ENCODE measurements around the gene DNAH14.
A peak's percentile ranks its signal among the peaks of the same experiment; 100 is the strongest.
"Not testable (repeated sequence)": the region's sequence is repeated elsewhere in the genome, so short reads cannot be mapped to it uniquely, and the experiment has no call there.

DNAH14 gene

GRCh38 chr1:225159793-225160192 is 230.3 kb downstream of the DNAH14 start:
- no peak for DNase-seq

- DNase-seq: not testable (repeated sequence)
These were observed 247.9 kb downstream of the DNAH14 start for GRCh38 chr1:225177409-225177808.

DNA sequence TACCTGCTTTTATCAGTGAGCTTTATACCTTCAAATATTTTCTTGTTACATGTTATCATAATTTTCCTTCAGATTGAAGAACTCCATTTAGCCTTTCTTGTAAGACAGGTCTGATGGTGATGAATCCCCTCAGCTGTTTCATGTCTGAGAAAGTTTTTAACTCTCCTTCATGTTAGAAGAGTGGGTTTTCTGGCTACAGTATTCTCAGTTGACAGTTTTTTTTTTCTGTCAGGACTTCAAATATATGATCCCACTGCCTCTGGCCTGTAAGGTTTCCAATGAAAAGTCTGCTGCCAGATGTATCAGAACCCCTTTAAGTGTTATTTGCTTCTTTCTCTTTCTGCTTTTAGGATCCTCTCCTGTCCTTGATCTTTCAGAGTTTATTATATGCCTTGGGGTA is 250.2 kb downstream of the DNAH14 start:
- no peak for DNase-seq

DNA sequence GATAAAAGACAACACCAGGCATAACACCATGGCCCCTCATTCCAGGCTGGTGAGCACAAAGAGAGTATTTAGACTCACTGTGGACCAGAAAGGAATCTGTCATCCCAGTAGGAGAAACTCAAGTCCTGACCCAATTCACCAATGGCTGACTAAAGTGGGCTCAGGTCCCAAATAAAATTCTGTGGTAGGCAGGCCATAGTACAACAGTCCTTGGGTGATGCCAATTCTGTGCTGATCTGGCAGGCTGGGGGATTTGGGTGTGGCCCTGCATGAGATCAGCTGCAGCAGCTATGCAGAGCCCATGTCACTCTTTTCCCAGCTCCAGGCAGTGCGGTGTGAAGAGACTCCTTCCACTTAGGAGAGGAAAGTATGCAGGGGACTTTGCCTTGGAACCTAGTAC is 253.2 kb downstream of the DNAH14 start:
- no peak for DNase-seq

DNA sequence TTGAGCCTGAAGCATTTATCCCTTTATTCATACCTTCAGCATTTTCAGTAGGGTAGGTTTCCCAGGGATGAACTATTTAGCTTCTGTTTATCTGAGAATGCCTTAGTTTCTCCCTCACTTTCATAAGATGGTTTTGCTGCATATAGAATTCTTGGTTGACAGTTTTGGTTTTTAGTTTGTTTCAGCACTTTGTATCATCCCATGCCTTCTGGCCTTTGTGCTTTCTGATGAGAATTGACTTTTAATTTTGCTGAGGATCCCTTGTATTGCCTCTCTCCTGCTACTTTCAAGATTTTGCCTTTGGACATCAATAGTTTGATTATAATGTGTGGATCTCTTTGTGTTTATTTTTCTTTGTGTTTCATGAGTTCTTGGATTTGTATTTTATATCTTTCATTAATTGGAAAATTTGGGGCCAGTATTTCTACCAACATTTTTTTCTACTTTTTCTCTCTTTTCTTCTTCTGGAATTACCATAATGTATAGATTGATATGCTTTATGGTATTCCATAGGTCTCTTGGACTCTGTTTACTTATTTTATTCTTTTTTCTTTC is 261.8 kb downstream of the DNAH14 start:
- no peak for DNase-seq

GRCh38 chr1:225201447-225201846 is 272.0 kb downstream of the DNAH14 start:
- DNase-seq: no peak

GRCh38 chr1:225207791-225208190 is 278.3 kb downstream of the DNAH14 start:
- no peak for DNase-seq

- DNase-seq: no peak
These were observed 279.7 kb downstream of the DNAH14 start for GRCh38 chr1:225209153-225209552.

GRCh38 chr1:225210180-225210579 is 280.7 kb downstream of the DNAH14 start:
- DNase-seq: not testable (repeated sequence)

GRCh38 chr1:225211694-225212442 is 282.4 kb downstream of the DNAH14 start:
- not testable (repeated sequence) for DNase-seq

DNA sequence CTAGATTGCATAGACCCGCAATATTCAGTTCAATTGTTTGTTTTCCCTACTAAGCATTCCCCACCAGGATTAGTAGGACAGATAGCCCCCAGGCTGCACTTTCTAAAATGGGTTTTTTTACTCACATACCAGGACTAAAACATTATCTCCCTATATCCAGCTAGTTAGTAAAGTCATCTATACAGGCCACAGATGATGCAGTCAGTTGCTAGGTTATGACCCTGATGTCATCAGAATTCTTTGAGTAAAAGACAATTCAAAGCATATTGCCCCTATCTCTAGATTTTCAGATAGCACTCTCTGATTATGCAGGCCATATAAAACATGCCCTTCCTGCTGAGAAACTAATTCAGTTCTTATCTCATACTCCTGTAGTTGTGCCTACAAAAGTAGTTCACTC is 294.8 kb downstream of the DNAH14 start:
- no peak for DNase-seq

GRCh38 chr1:225225681-225226080 is 296.2 kb downstream of the DNAH14 start:
- no peak for DNase-seq

- DNase-seq: no peak
These were observed 299.4 kb downstream of the DNAH14 start for GRCh38 chr1:225228871-225229303.

DNA sequence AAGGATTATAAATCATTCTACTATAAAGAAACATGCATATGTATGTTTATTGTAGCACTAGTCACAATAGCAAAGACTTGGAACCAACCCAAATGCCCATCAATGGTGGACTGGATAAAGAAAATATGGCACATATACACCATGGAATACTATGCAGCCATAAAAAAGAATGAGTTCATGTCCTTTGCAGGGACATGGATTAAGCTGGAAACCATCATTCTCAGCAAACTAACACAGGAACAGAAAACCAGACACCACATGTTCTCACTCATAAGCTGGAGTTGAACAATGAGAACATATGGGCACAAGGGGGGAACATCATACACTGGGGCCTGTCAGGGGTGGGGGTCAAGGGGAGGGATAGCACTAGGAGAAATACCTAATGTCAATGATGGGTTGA is 300.0 kb downstream of the DNAH14 start:
- not testable (repeated sequence) for DNase-seq

DNA sequence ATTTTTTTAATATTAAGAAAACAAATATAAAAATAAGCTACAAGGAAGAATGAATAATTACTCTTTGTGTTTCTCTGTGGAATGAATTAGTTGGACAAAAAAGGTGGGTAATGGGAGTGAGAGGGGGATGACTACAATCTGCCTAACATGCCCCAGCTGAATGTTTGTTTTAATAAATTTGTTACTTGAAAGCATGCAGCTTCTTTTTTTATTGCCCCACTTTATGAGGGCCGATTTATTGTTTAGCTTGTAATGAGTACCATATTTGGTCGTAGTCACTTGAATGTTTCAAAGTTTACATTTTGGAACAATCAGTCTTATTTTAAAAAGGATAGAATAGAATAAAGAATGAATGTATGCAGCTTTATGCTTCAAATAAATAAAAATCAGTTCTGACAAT is 301.0 kb downstream of the DNAH14 start:
- DNase-seq: no peak

GRCh38 chr1:225232930-225233329 is 303.5 kb downstream of the DNAH14 start:
- DNase-seq: not testable (repeated sequence)

- DNase-seq: no peak
These were observed 313.1 kb downstream of the DNAH14 start for GRCh38 chr1:225242611-225243010.

DNA sequence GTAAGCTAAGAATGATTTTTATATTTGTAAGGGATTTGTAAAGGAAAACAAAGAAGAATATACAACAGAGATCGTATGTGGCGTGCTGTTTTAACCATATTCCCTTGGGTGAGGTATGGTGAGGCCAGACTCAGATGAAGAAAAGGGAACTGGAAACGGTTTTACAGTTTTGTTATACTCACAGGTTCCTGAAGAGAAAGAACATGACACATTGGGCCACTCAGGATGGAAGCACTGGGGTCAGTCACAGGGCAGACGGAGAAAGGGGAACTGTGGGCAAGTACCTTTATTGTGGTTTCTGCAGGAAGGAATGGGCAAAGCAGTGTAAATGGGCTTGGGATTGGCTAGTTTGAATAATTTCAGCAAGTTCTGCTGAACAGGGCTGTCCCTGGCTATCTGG is 321.0 kb downstream of the DNAH14 start:
- peak; percentile 38 for DNase-seq

DNA sequence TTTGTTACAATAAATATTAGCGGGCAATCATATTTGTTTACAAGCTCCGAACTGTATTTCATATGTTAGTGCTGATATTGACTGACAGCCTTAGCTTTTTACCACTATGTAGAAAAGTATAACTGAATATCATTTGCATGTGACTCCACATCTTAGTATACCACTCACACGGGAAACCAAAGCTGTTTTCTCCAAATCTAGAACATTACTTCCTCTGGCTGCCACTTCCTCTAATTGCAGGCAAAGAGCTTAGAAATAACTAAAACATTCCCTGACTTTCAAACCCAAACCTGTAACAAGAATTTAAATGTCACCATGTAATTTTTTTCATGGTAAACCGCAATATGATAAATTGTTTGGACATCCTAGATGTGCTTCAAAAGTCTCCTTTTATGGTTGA is 323.7 kb downstream of the DNAH14 start:
- DNase-seq: no peak

- DNase-seq: no peak
These were observed 324.3 kb downstream of the DNAH14 start for GRCh38 chr1:225253784-225254183.

GRCh38 chr1:225254676-225255075 is 325.2 kb downstream of the DNAH14 start:
- DNase-seq: no peak

- no peak for DNase-seq
These were observed 327.6 kb downstream of the DNAH14 start for GRCh38 chr1:225257081-225257480.

- DNase-seq: no peak
These were observed 329.3 kb downstream of the DNAH14 start for GRCh38 chr1:225258811-225259210.

DNA sequence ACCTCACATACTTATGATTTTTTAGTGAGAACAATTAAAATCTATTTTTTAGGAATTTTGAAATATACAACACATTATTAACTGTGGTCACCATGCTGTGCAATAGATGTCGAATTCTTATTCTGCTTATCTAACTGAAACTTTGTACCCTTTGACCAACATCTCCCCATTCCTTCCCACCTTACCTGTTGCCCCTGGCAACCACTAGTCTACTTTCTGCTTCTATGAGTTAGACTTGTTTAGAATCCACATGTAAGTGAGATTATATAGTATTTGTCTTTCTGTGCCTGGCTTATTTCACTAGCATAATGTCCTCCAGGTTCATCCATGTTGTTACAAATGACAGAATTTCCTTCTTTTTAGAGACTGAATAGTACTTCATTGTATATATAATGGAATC is 330.1 kb downstream of the DNAH14 start:
- no peak for DNase-seq

DNA sequence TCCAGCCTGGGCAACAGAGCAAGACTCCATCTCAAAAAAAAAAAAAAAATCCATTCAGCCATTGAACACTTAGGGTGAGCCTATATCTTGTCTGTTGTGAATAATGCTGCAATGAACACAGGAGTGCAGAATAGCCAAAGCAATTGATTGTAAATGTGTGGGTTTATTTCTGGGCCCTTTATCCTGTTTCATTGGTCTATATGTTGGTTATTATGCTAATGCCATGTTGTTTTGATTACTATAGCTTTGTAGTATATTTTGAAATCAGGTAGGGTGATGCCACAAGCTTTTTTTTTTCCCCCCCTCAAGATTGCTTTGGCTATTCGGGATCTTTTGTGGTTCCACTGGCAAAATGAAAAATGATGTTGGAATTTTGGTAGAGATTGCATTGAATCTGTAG is 330.8 kb downstream of the DNAH14 start:
- DNase-seq: no peak
